GM23248 (cell line): ENCODE data around the gene ACAA1. TPM values are rescaled to one million over a fixed set of nuclear protein-coding genes. Genes with fewer than 3 reads are reported as not detected.

Source experiments
- DNase-seq: peaks from one replicate; pipeline ENCODE4 v3.0.0-alpha.2; 2015
- H2AFZ ChIP-seq: fragments of 200-600 bp; sonication (generic); 2 replicates; pipeline ENCODE4 v1.6.1; 2016; ENCODE audit warnings: antibody characterized with exemption
- H3F3A ChIP-seq: fragments of 200-600 bp; sonication (generic); 2 replicates; pipeline ENCODE4 v1.6.1; 2016; ENCODE audit warnings: mild to moderate bottlenecking, antibody characterized with exemption, mixed run types; ENCODE audit not compliant: insufficient read depth
- H3K27ac ChIP-seq: fragments of 200-600 bp; sonication (generic); 2 replicates; pipeline ENCODE4 v1.5.1; 2016; ENCODE audit warnings: mild to moderate bottlenecking
- H3K27me3 ChIP-seq: fragments of 200-600 bp; sonication (generic); replicated peaks from 2 replicates; pipeline ENCODE4 v1.6.1; 2016; ENCODE audit warnings: mild to moderate bottlenecking; ENCODE audit not compliant: insufficient read depth
- H3K36me3 ChIP-seq: fragments of 200-600 bp; sonication (generic); 2 replicates; pipeline ENCODE4 v1.6.1; 2016; ENCODE audit warnings: low read depth, mild to moderate bottlenecking
- H3K4me1 ChIP-seq: fragments of 200-600 bp; sonication (generic); 2 replicates; pipeline ENCODE4 v1.6.1; 2016; ENCODE audit warnings: mild to moderate bottlenecking; ENCODE audit not compliant: insufficient read depth
- H3K4me2 ChIP-seq: fragments of 200-600 bp; sonication (generic); one replicate; pipeline ENCODE4 v1.6.1; 2016; ENCODE audit warnings: mild to moderate bottlenecking; ENCODE audit not compliant: unreplicated experiment
- H3K4me3 ChIP-seq: fragments of 200-600 bp; sonication (generic); 2 replicates; pipeline ENCODE4 v1.5.1; 2016; ENCODE audit warnings: mild to moderate bottlenecking
- H3K79me2 ChIP-seq: fragments of 200-600 bp; sonication (generic); 2 replicates; pipeline ENCODE4 v1.6.1; 2016; ENCODE audit warnings: mild to moderate bottlenecking; ENCODE audit not compliant: insufficient read depth
- H3K9ac ChIP-seq: fragments of 200-600 bp; sonication (generic); 2 replicates; pipeline ENCODE4 v1.6.1; 2016; ENCODE audit warnings: mild to moderate bottlenecking
- H3K9me2 ChIP-seq: fragments of 200-600 bp; sonication (generic); 2 replicates; pipeline ENCODE4 v1.6.1; 2016; ENCODE audit warnings: mixed run types, mild to moderate bottlenecking, moderate library complexity; ENCODE audit not compliant: insufficient read depth
- H3K9me3 ChIP-seq: fragments of 200-600 bp; sonication (generic); one replicate; pipeline ENCODE4 v1.6.1; 2017; ENCODE audit warnings: low read depth
- H4K20me1 ChIP-seq: fragments of 200-600 bp; sonication (generic); 2 replicates; pipeline ENCODE4 v1.6.0; 2016; ENCODE audit not compliant: insufficient read depth
- EZH2 ChIP-seq: fragments of 200-600 bp; sonication (generic); IDR thresholded peaks from 2 replicates; pipeline ENCODE4 v1.6.1; 2018; ENCODE audit warnings: antibody characterized with exemption, mild to moderate bottlenecking; ENCODE audit not compliant: insufficient read depth, poor library complexity, severe bottlenecking
- EZH2phosphoT487 ChIP-seq: fragments of 200-600 bp; sonication (generic); IDR thresholded peaks from 2 replicates; pipeline ENCODE4 v1.6.1; 2018; ENCODE audit warnings: antibody characterized with exemption, moderate library complexity, mild to moderate bottlenecking, low read depth; ENCODE audit not compliant: insufficient read depth
- WGBS, 2 experiments: methylation state at CpG; one replicate each; pipeline ENCODE4 v1.1.6; 2015 to 2017; ENCODE audit warnings: low lambda C conversion rate in 2 of 2, low coverage in 1 of 2; ENCODE audit errors: missing lambda C conversion rate in 2 of 2; 5-methylcytosine and 5-hydroxymethylcytosine counted together
- in situ Hi-C: fragments of 300-500 bp; cut with MboI; formaldehyde crosslinking; loops from 2 replicates; pipeline ENCODE4 v1.15.0; 2020
- polyA plus RNA-seq: library from polyadenylated mRNA; unstranded; fragments of >200 nt; fragmentation: Nextera tagmentation; extraction: Ambion mirVana; gene quantifications from 2 replicates; pipeline ENCODE4 v1.2.1, GENCODE V29; 2016
- total RNA-seq: library from RNA; depleted of rRNA; stranded (reverse); fragments of >200 nt; shearing (Covaris generic); gene quantifications from 2 replicates; pipeline ENCODE4 v1.2.3, GENCODE V29; 2014

The ACAA1 gene
- total and polyA plus RNA-seq, 2 experiments from 2014 or later: 32.9 to 50.5 TPM

DNA sequence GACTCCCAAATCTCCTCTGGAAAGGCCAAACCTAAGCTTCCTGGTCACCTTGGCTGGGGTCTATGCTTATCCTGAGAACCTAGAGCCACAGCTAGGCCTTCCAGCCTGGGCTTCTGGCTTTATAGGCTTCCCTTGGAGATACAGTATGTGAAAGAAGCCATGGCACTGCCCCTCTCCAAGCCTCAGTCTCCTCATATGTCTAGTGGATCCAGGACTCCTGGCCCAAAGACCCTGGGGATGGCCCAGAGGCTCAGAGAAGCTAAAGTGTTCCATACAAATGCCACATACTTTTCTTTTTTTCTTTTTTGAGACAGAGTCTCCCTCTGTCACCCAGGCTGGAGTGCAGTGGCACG lies 8.6 kb downstream of the ACAA1 start:
- Histone ChIP-seq H4K20me1 (no peaks in the 10 kb centered on the region; the same call in 1 of the 2 replicates), H3K4me2 (no peak overlapping the region), H3F3A (no peaks in the 10 kb centered on the region), H3K9me2 (no peaks in the 10 kb centered on the region), H3K79me2 (no peaks in the 10 kb centered on the region), H3K36me3 (peaks cover 18% of the 10 kb centered on the region; the same call in 1 of the 2 replicates), H3K9ac (no peak overlapping the region), H3K4me3 (no peak overlapping the region), H2AFZ (no peak overlapping the region), H3K27ac (no peak overlapping the region), H3K9me3 (no peaks in the 10 kb centered on the region), H3K27me3 (no peaks in the 10 kb centered on the region), H3K4me1 (no peaks in the 10 kb centered on the region)
- TF ChIP-seq EZH2phosphoT487: no peak
- no peak for DNase-seq
- 95 to 100% methylated on average over 1 of the region's 1 CpG for WGBS, 2 experiments
- in situ Hi-C loops: no loop called here

DNA sequence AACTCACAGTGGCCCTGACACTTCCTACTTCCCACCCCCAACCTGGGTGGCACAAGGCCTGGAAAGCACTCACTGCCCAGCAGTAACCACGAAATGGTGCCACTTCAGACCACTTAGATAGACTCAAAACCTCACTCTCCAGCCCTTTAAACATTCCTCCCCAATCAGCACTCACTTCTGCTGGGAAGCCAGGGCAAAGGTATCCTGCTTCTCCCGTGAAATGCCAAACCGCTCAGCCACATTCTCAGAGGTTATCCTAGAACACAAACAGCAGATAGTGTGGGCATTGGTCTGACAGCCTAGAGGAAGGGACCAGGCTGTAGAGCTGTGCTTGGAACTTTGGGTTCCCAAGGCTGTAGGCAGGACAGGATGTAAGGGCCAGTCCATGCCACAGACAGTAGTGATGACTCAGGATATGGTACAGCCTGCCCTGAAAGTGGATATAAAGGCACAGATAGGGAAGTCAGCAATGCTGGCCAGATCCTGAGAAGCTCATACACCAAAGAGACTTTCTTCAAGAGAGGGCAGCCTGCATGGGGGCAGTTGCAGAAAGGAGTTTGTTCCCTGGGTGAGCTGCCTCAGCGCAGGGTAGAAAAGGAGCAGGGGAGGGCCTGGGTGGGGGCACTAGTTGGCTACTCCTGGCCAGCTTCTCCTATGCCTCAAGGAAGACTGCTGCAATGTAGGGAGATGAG lies 9.2 kb downstream of the ACAA1 start:
- H3K79me2 ChIP-seq: no peaks in the 10 kb centered on the region
- WGBS, 2 experiments: 94 to 97% methylated on average over 4 of the region's 4 CpGs
- TF ChIP-seq EZH2phosphoT487: no peak
- no peak for TF ChIP-seq EZH2
- H3K9ac ChIP-seq: no peak overlapping the region
- H3K4me1 ChIP-seq: no peaks in the 10 kb centered on the region
- no peaks in the 10 kb centered on the region for H3F3A ChIP-seq
- no peaks in the 10 kb centered on the region for H3K9me2 ChIP-seq
- no peak overlapping the region for H3K4me3 ChIP-seq
- no peak overlapping the region for H3K4me2 ChIP-seq
- H3K36me3 ChIP-seq: peaks cover 18% of the 10 kb centered on the region; the same call in 1 of the 2 replicates
- in situ Hi-C loops: no loop called here
- H4K20me1 ChIP-seq: no peaks in the 10 kb centered on the region; the same call in 1 of the 2 replicates
- H2AFZ ChIP-seq: no peak overlapping the region
- H3K27me3 ChIP-seq: no peaks in the 10 kb centered on the region
- H3K27ac ChIP-seq: no peak overlapping the region
- H3K9me3 ChIP-seq: no peaks in the 10 kb centered on the region
- no peak for DNase-seq

DNA sequence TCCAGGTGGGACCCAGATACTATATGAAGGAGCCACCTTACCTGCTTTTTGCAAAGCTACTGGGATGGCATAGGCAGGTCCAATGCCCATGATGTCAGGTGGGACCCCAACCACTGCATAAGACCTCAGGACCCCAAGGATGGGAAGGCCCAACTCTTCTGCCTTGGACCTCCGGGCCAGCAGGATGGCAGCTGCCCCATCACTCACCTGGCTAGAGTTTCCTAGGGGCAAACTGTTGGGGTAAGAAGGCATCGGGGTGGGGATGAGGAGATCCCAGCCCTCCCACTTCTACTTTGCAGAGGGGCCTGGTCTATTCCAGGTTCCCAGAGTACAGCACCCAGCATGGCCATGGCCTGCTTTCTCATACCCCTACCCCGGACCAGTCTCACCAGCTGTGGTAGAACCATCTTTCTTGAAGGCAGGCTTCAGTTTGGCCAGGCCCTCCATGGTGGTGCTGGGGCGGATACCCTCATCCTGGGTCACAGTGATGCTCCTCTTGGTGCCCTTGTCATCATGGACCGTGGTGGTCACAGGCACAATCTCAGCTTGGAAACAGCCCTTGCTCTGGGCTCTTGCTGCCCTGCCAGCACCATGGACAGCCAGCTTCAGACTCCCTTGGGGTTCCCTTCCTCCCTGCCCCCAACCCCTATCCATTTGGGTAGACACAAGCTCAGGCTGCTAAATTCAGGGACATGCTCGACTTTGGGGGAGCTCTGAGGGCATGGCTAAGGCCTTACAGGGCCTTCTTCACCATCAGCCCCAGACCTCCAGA lies 10.6 kb downstream of the ACAA1 start:
- no peaks in the 10 kb centered on the region for H3K79me2 ChIP-seq
- no peak overlapping the region for H3K4me3 ChIP-seq
- H3F3A ChIP-seq: no peaks in the 10 kb centered on the region
- H3K9me3 ChIP-seq: no peaks in the 10 kb centered on the region
- no peaks in the 10 kb centered on the region; the same call in 1 of the 2 replicates for H4K20me1 ChIP-seq
- no peaks in the 10 kb centered on the region for H3K27me3 ChIP-seq
- no peak for DNase-seq
- H3K4me2 ChIP-seq: no peak overlapping the region
- H3K9me2 ChIP-seq: no peaks in the 10 kb centered on the region
- H2AFZ ChIP-seq: no peak overlapping the region
- TF ChIP-seq EZH2phosphoT487: no peak
- no peak for TF ChIP-seq EZH2
- WGBS, 2 experiments: 94 to 97% methylated on average over 6 of the region's 6 CpGs
- H3K4me1 ChIP-seq: no peaks in the 10 kb centered on the region
- in situ Hi-C loops: no loop called here
- H3K27ac ChIP-seq: no peak overlapping the region
- H3K9ac ChIP-seq: no peak overlapping the region
- H3K36me3 ChIP-seq: peaks cover 18% of the 10 kb centered on the region; the same call in 1 of the 2 replicates

DNA sequence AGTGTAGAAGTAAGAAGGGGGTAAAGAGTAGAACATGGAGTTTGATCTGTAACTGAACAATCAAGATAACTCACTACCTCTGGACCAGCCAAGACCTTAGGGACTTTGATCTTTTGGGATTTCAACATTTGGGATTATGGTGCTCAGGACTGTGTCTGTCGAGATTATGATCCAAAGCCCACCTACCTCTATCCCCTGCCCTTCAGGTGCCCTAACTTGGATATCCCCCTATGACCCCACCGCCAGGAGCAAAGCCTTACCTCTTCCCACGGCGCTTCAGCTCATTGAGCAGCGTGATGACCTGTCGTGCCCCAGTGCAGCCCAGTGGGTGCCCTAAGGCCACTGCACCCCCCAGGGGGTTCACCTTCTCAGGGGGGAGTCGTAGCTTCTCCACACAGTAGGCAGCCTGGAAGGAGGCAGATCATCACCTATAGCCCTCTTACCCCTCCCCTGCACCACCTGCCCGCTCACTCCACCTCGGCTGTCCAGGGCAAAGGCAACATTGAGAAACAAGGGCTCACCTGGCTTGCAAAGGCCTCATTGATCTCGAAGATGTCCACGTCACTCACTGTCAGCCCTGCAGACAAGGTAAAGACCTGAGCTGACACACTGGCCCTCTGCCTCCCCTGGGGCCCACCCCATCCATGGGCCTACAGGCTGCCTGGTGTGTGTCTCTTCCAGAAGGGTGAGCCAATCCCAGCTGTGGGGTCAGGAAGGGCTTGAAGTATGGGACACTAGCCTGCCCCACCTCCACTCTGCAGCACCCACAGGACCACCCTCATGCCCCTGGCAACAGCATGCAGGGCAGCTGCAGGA lies 11.4 kb downstream of the ACAA1 start:
- Histone ChIP-seq H3K27me3 (no peaks in the 10 kb centered on the region), H4K20me1 (no peaks in the 10 kb centered on the region; the same call in 1 of the 2 replicates), H2AFZ (no peak overlapping the region), H3K27ac (no peak overlapping the region), H3K79me2 (no peaks in the 10 kb centered on the region), H3K36me3 (peaks cover 18% of the 10 kb centered on the region; the same call in 1 of the 2 replicates), H3K9me2 (no peaks in the 10 kb centered on the region), H3K9ac (no peak overlapping the region), H3K4me3 (no peak overlapping the region), H3K4me1 (no peaks in the 10 kb centered on the region), H3F3A (no peaks in the 10 kb centered on the region), H3K4me2 (no peak overlapping the region), H3K9me3 (no peaks in the 10 kb centered on the region)
- no peak for DNase-seq
- TF ChIP-seq EZH2phosphoT487 (no peak), EZH2 (no peak)
- 89 to 93% methylated on average over 11 of the region's 11 CpGs for WGBS, 2 experiments
- in situ Hi-C loops: no loop called here
